Effector memory CD8-positive, alpha-beta T cell (primary cell): ENCODE measurements around the gene QARS1.
A peak's percentile ranks its signal among the peaks of the same experiment; 100 is the strongest.

ENCODE experiments used
- ATAC-seq: fragments of 150-1000 bp; cut with Tn5 transposase; replicated peaks from 2 replicates; pipeline ENCODE4 v1.10.0; 2021; ENCODE audit warnings: mild to moderate bottlenecking, moderate library complexity
- DNase-seq, 3 experiments: peaks; one replicate each; pipeline ENCODE4 v3.0.0; 2021
- H3K27ac Mint-ChIP-seq, 2 donors: one replicate each; pipeline ENCODE4 v1.8.0; 2022; ENCODE audit warnings: mild to moderate bottlenecking in 2 of 2, mixed read lengths in 2 of 2, moderate library complexity in 2 of 2
- H3K27me3 Mint-ChIP-seq, 2 donors: one replicate each; pipeline ENCODE4 v1.8.0; 2022; ENCODE audit warnings: mixed read lengths in 2 of 2
- H3K36me3 Mint-ChIP-seq: one replicate; pipeline ENCODE4 v1.8.0; 2022; ENCODE audit warnings: mild to moderate bottlenecking, moderate library complexity, mixed read lengths; ENCODE audit not compliant: insufficient read depth
- H3K4me1 Mint-ChIP-seq, 2 donors: one replicate each; pipeline ENCODE4 v1.8.0; 2022; ENCODE audit warnings: low read depth in 2 of 2, mixed read lengths in 2 of 2
- H3K4me3 Mint-ChIP-seq, 2 donors: one replicate each; pipeline ENCODE4 v1.8.0; 2022; ENCODE audit warnings: mild to moderate bottlenecking in 2 of 2, mixed read lengths in 2 of 2, moderate library complexity in 2 of 2
- H3K9me3 Mint-ChIP-seq, 2 donors: one replicate each; pipeline ENCODE4 v1.8.0; 2022; ENCODE audit warnings: mixed read lengths in 2 of 2
- total RNA-seq, 9 experiments: gene quantifications; one replicate each; lab custom pipeline; 2026; lab: John Stamatoyannopoulos, UW

Gene QARS1
- 110 to 196 (median 163) reads per million in 9 experiments for total RNA-seq

- H3K4me3 Mint-ChIP-seq: peak within 1 kb of the TSS; percentile 99
- peak; percentile 99 for ATAC-seq
- H3K36me3 Mint-ChIP-seq: peaks cover 43% of the 10 kb centered on the region
- H3K27ac Mint-ChIP-seq: peak within 1 kb of the TSS; percentile 97 to 99
- H3K27me3 Mint-ChIP-seq: no peaks in the 10 kb centered on the region
- DNase-seq: peak; percentile 83 to 84 (median 84)
- no peaks in the 10 kb centered on the region for H3K9me3 Mint-ChIP-seq
- H3K4me1 Mint-ChIP-seq: peaks cover 25 to 29% of the 10 kb centered on the region in 2 donors
Measured at GRCh38 chr3:49104427-49105291, at the start of gene QARS1. QARS1 (minus strand) TSS chr3:49104757; CDS start chr3:49104733, 24 bp downstream.

GRCh38 chr3:49153349-49153912, 48.9 kb upstream of the QARS1 start:
- Mint-ChIP-seq H3K4me1 (peaks cover 0 to 3% of the 10 kb centered on the region in 2 donors), H3K36me3 (no peaks in the 10 kb centered on the region), H3K27ac (peak overlapping the region in 1 of 2 donors; percentile 49), H3K4me3 (no peak overlapping the region), H3K27me3 (no peaks in the 10 kb centered on the region), H3K9me3 (no peaks in the 10 kb centered on the region)
- ATAC-seq (no peak), DNase-seq (no peak)

- no peaks in the 10 kb centered on the region for H3K9me3 Mint-ChIP-seq
- no peaks in the 10 kb centered on the region for H3K27me3 Mint-ChIP-seq
- H3K4me3 Mint-ChIP-seq: no peak overlapping the region
- DNase-seq: no peak
- H3K27ac Mint-ChIP-seq: peak overlapping the region; percentile 65 to 82
- H3K36me3 Mint-ChIP-seq: no peaks in the 10 kb centered on the region
- H3K4me1 Mint-ChIP-seq: no peaks in the 10 kb centered on the region
- no peak for ATAC-seq
Measured at GRCh38 chr3:49151610-49152009, 47.1 kb upstream of the QARS1 start.

GRCh38 chr3:49148159-49148558, 43.6 kb upstream of the QARS1 start:
- no peak for DNase-seq
- H3K9me3 Mint-ChIP-seq: no peaks in the 10 kb centered on the region
- no peaks in the 10 kb centered on the region for H3K36me3 Mint-ChIP-seq
- H3K27me3 Mint-ChIP-seq: no peaks in the 10 kb centered on the region
- peaks cover 0 to 2% of the 10 kb centered on the region in 2 donors for H3K4me1 Mint-ChIP-seq
- no peak overlapping the region for H3K27ac Mint-ChIP-seq
- no peak for ATAC-seq
- H3K4me3 Mint-ChIP-seq: no peak overlapping the region

- ATAC-seq (no peak), DNase-seq (no peak)
- peaks cover 18 to 40% of the 10 kb centered on the region in 2 donors for H3K27me3 Mint-ChIP-seq
- no peaks in the 10 kb centered on the region for H3K36me3 Mint-ChIP-seq
- no peak overlapping the region for H3K27ac Mint-ChIP-seq
- no peak overlapping the region for H3K4me3 Mint-ChIP-seq
- peaks cover 0 to 5% of the 10 kb centered on the region in 2 donors for H3K9me3 Mint-ChIP-seq
- no peaks in the 10 kb centered on the region for H3K4me1 Mint-ChIP-seq
Measured at GRCh38 chr3:49140080-49140479, 35.5 kb upstream of the QARS1 start.

- DNase-seq (no peak), ATAC-seq (no peak)
- H3K9me3 Mint-ChIP-seq: no peaks in the 10 kb centered on the region
- peaks cover 0 to 4% of the 10 kb centered on the region in 2 donors for H3K4me1 Mint-ChIP-seq
- no peak overlapping the region for H3K4me3 Mint-ChIP-seq
- H3K27ac Mint-ChIP-seq: no peak overlapping the region
- no peaks in the 10 kb centered on the region for H3K36me3 Mint-ChIP-seq
- H3K27me3 Mint-ChIP-seq: peaks cover 14 to 52% of the 10 kb centered on the region in 2 donors
Measured at GRCh38 chr3:49135499-49135898, 30.9 kb upstream of the QARS1 start.

- H3K4me3 Mint-ChIP-seq: no peak overlapping the region
- no peak overlapping the region for H3K27ac Mint-ChIP-seq
- H3K4me1 Mint-ChIP-seq: peaks cover 0 to 4% of the 10 kb centered on the region in 2 donors
- DNase-seq (no peak), ATAC-seq (no peak)
- peaks cover 14 to 44% of the 10 kb centered on the region in 2 donors for H3K27me3 Mint-ChIP-seq
- H3K9me3 Mint-ChIP-seq: no peaks in the 10 kb centered on the region
- no peaks in the 10 kb centered on the region for H3K36me3 Mint-ChIP-seq
Measured at GRCh38 chr3:49134471-49135265, 30.1 kb upstream of the QARS1 start.

GRCh38 chr3:49133226-49133951, 28.8 kb upstream of the QARS1 start:
- Mint-ChIP-seq H3K27me3 (peaks cover 14 to 42% of the 10 kb centered on the region in 2 donors), H3K27ac (no peak overlapping the region), H3K4me3 (no peak overlapping the region), H3K9me3 (no peaks in the 10 kb centered on the region), H3K4me1 (peaks cover 0 to 4% of the 10 kb centered on the region in 2 donors), H3K36me3 (no peaks in the 10 kb centered on the region)
- no peak for DNase-seq
- no peak for ATAC-seq

GRCh38 chr3:49132437-49133225, 28.1 kb upstream of the QARS1 start, which contains the start of gene LAMB2:
LAMB2 (minus strand) TSS chr3:49133050; CDS start chr3:49132867, 183 bp downstream.
- H3K27ac Mint-ChIP-seq: no peak within 1 kb of the TSS
- peaks cover 0 to 4% of the 10 kb centered on the region in 2 donors for H3K4me1 Mint-ChIP-seq
- DNase-seq (no peak), ATAC-seq (no peak)
- H3K36me3 Mint-ChIP-seq: no peaks in the 10 kb centered on the region
- H3K9me3 Mint-ChIP-seq: no peaks in the 10 kb centered on the region
- H3K27me3 Mint-ChIP-seq: peaks cover 11 to 35% of the 10 kb centered on the region in 2 donors
- H3K4me3 Mint-ChIP-seq: no peak within 1 kb of the TSS

- ATAC-seq (no peak), DNase-seq (no peak)
- no peak overlapping the region for H3K4me3 Mint-ChIP-seq
- peaks cover 6 to 29% of the 10 kb centered on the region in 2 donors for H3K27me3 Mint-ChIP-seq
- no peaks in the 10 kb centered on the region for H3K36me3 Mint-ChIP-seq
- H3K4me1 Mint-ChIP-seq: peaks cover 0 to 4% of the 10 kb centered on the region in 2 donors
- no peaks in the 10 kb centered on the region for H3K9me3 Mint-ChIP-seq
- no peak overlapping the region for H3K27ac Mint-ChIP-seq
Measured at GRCh38 chr3:49132073-49132436, 27.5 kb upstream of the QARS1 start.

GRCh38 chr3:49131576-49131975, 27.0 kb upstream of the QARS1 start:
- DNase-seq: no peak
- Mint-ChIP-seq H3K27ac (no peak overlapping the region), H3K36me3 (no peaks in the 10 kb centered on the region), H3K27me3 (peaks cover 6 to 29% of the 10 kb centered on the region in 2 donors), H3K9me3 (no peaks in the 10 kb centered on the region), H3K4me3 (no peak overlapping the region), H3K4me1 (peaks cover 0 to 4% of the 10 kb centered on the region in 2 donors)
- no peak for ATAC-seq

GRCh38 chr3:49131040-49131439, 26.5 kb upstream of the QARS1 start:
- DNase-seq (no peak), ATAC-seq (no peak)
- Mint-ChIP-seq H3K27me3 (peaks cover 6 to 29% of the 10 kb centered on the region in 2 donors), H3K9me3 (no peaks in the 10 kb centered on the region), H3K4me3 (no peak overlapping the region), H3K36me3 (no peaks in the 10 kb centered on the region), H3K4me1 (peaks cover 0 to 4% of the 10 kb centered on the region in 2 donors), H3K27ac (no peak overlapping the region)
